ENCODE measurements around the gene MYO9A.
A peak's percentile ranks its signal among the peaks of the same experiment; 100 is the strongest.
"Not testable (repeated sequence)": the region's sequence is repeated elsewhere in the genome, so short reads cannot be mapped to it uniquely, and the experiment has no call there.

The MYO9A gene

GRCh38 chr15:72099155-72099554 lies 18.8 kb downstream of the MYO9A start:
- no peak for DNase-seq (ENCODE audit: insufficient read length, low spot score)
- FAIRE-seq, result no peak

DNA sequence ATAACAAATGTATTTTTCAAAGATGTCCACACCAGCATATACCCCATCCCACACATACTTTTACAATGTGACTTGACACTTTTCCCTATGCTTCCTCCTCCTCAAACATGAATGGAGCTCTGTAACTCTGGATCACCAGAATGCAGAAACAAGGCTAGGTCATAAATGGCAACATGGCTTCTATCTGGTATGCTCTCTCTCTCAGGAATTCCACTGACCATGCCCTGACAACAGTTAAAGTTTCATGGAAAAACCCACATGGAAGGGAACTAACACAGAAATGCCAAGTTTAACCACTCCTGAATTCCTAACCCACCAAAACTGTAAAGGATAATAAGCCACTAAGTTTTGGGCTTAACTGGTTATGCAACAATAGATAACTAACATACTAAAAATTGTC lies 19.9 kb downstream of the MYO9A start:
- DNase-seq (ENCODE audit: insufficient read length, low spot score) (no peak), FAIRE-seq (no peak)

- DNase-seq (ENCODE audit: insufficient read length, low spot score), result no peak
- FAIRE-seq, result no peak
Measured at GRCh38 chr15:72096796-72097195, 21.2 kb downstream of the MYO9A start.

DNA sequence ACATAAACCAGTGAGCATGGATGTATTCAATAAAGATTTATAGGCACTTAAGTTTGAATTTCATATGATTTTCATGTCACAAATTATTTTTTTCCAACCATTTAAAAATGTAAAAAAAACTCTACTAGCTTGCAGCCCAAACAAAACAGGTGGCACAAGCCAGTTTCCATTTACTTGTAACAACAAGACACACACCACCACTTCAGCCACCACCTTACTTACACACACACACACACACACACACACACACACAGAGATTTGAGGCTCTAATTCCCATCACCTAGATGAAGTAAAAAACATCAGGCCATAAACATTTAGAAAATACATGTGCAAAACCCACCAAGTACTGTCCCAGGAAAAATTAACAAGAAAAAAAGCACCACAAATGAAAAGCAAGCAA lies 25.3 kb downstream of the MYO9A start:
- DNase-seq (ENCODE audit: insufficient read length, low spot score) (no peak), FAIRE-seq (no peak)

- no peak for FAIRE-seq
Measured at GRCh38 chr15:72092006-72092405, 25.9 kb downstream of the MYO9A start.

GRCh38 chr15:72086920-72087648 lies 30.9 kb downstream of the MYO9A start:
- no peak for DNase-seq (ENCODE audit: insufficient read length, low spot score)
- FAIRE-seq, result no peak

More at GRCh38 chr15:72092006-72092405, 25.9 kb downstream of the MYO9A start:
- DNase-seq (ENCODE audit: insufficient read length, low spot score), result no peak

DNA sequence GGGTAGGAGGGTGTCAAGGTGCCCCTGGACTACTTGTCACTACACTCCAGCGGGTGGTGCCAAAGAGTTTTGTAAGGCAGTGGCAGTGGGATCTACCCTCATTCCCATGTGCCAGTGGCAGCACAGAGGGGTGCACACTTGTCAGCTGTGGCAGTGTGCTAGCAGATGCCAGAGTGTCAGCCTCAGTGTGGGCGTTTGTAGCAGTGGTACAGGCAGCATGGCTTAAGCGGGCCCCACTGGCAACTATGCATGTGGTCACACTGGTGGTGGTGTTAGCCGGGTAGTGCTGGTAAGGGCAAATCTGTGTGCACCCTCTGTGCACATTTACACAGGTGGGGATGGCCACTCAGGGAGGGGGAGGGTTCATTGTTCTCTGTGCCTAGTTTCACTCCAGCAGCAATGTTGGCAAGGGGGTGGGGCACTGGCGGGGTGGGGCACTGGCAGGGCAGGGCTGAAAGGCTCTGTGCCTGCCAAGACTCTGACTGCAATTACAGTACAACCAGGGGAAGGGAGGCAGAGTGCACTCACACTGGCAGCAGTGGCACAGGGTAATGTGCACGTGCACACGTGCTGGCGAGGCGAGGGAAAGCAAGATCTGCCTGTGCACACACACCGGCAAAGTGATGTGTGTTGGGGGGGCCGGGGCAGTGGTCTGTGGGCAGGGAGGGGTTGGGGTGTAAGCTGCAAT lies 31.8 kb downstream of the MYO9A start:
- DNase-seq (ENCODE audit: insufficient read length, low spot score), result no peak
- no peak for FAIRE-seq

DNA sequence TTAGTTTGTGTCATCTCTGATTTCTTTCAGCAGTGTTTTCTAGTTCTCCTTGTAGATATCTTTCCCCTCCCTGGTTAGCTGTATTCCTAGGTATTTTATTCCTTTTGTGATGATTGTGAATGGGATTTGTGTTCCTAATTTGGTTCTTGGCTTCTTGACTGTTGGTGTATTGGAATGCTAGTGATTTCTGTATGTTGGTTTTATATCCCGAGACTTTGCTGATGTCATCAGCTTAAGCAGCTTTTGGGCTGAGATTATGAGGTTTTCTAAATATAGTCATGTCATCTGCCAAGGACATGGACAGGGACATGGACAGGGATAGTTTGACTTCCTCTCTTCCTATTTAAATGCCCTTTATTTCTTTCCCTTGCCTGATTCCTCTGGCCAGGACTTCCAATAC lies 35.8 kb downstream of the MYO9A start:
- FAIRE-seq (no peak), DNase-seq (ENCODE audit: insufficient read length, low spot score) (no peak)

DNA sequence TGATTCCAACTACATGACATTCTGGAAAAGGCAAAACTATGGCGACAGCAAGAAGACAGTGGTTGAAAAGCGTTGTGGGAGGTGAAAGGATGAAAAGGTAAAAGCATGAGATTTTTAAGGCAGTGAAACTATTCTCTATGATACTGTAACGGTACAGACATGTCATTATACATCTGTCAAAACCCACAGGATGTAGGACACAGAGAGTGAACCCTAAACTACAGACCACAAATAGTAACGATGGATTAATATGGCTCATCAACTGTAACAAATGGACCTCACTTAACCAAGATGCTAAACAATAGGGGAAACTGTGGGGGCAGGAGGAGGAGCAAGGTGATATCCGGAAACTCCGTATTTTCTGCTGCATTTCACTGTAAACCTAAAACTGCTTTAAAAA lies 39.1 kb downstream of the MYO9A start:
- FAIRE-seq, result peak; percentile 77
- DNase-seq (ENCODE audit: insufficient read length, low spot score), result no peak

DNA sequence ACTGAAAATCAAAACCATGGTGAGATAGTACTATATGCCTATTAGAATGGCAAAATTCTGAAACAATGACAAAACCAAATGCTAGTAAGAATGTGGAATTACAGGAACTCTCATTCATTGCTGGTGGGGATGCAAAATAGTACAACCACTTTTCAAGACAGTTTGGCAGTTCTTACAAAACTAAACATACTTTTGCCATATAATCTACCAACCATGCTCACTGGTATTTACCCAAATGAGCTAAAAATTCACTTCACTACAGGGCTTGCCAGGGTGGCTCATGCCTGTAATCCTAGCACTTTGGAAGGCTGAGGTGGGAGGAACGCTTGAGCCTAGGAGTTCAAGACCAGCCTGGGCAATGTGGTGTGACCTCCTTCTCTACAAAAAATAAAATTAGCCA lies 40.0 kb downstream of the MYO9A start:
- FAIRE-seq (peak; percentile 83), DNase-seq (ENCODE audit: insufficient read length, low spot score) (no peak)

GRCh38 chr15:72074335-72075060 lies 43.5 kb downstream of the MYO9A start:
- no peak for FAIRE-seq
- no peak for DNase-seq (ENCODE audit: insufficient read length, low spot score)

DNA sequence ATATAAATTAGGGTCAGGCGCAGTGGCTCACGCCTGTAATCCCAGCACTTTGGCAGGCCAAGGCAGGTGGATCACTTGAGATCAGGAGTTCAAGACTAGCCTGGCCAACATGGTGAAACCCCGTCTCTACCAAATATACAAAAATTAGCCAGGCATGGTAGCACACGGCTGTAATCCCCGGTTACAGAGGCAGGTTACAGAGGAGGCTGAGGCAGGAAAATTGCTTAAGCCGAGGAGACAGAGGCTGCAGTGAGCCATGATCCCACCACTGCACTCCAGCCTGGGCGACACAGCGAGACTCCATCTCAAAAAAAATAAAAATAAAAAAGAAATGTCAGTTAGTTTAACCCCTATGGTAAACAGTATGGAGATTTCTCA lies 46.5 kb downstream of the MYO9A start:
- DNase-seq (ENCODE audit: insufficient read length, low spot score); FAIRE-seq: not testable (repeated sequence)

DNA sequence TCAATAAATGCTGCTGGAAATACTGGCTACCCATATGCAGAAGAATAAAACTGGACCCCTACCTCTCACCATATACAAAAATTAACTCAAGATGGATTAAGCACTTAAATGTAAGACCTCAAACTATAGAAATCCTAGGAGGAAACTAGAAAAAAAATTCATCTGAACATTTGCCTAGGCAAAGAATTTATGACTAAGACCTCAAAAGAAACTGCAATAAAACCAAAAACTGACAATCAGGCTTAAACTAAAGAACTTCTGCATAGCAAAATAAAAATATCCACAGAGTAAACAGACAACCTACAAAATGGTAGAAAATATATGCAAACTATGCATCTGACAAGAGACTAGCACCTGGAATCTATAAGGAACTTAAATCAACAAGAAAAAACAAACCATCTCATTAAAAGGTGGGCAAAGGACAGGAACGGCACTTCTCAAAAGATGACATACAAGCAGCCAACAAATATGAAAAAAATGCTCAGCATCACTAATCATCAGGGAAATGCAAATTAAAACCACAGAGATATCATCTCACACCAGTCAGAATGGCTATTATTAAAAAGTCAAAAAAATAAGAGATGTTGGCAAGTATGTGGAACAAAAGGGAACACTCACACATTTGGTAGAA lies 47.0 kb downstream of the MYO9A start:
- no peak for FAIRE-seq

DNA sequence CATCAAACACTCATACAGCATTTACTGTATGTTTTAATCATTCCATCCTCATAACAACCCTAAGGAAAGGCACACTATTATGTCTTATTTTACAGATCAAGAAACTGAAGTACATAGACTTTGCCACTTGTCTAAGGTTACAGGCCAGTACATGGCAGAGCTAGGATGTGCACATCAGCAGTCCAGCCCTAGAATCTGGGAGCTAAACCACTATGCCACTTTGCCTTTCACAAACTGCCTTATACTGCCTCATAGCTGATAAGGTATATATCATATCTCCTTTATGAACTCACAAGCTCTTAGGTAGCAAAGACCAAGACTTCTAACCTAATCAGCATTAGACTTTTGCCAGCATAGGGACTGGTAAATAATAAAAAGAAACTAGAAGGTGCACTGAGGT lies 49.1 kb downstream of the MYO9A start:
- DNase-seq (ENCODE audit: insufficient read length, low spot score) (no peak), FAIRE-seq (no peak)

More for the DNA sequence above, 47.0 kb downstream of the MYO9A start:
- no peak for DNase-seq (ENCODE audit: insufficient read length, low spot score)

GRCh38 chr15:72065801-72066200 lies 52.1 kb downstream of the MYO9A start:
- DNase-seq (ENCODE audit: insufficient read length, low spot score) (no peak), FAIRE-seq (no peak)

DNA sequence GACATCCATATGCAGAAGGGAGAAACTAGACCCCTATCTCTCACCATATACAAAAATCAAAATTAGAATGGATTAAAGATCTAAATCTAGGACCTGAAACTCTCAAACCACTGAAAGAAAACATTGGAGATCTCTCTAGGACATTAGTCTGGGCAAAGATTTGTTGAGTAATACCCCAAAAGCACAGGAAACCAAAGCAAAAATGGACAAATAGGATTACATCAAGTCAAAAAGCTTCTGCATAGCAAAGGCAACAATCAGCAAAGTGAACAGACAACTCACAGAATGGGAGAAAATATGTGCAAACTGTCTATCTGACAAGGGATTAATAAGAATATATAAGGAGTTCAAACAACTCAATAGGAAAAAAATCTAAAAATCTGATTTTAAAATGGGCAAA lies 54.8 kb downstream of the MYO9A start:
- no peak for DNase-seq (ENCODE audit: insufficient read length, low spot score)
- FAIRE-seq, result no peak

DNA sequence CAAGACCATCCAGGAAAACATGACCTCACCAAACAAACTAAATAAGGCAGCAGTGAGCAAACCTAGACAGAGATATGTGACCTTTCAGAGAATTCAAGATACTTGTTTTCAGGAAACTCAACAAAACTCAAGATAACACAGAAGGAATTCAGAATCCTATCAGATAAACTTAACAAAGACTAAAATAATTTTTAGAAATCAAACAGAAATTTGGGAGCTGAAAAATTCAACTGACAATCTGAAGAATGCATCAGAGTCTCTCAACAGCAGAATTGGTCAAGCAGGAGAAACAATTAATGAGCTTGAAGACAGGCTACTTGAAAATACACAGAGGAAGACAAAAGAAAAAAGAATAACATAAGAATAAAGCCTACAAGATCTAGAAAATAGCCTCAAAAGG lies 55.6 kb downstream of the MYO9A start:
- DNase-seq (ENCODE audit: insufficient read length, low spot score), result no peak
- no peak for FAIRE-seq

- DNase-seq (ENCODE audit: insufficient read length, low spot score) (no peak), FAIRE-seq (no peak)
Measured at GRCh38 chr15:72060687-72061250, 57.2 kb downstream of the MYO9A start.

GRCh38 chr15:72058585-72058984 lies 59.4 kb downstream of the MYO9A start:
- no peak for DNase-seq (ENCODE audit: insufficient read length, low spot score)
- FAIRE-seq, result no peak

DNA sequence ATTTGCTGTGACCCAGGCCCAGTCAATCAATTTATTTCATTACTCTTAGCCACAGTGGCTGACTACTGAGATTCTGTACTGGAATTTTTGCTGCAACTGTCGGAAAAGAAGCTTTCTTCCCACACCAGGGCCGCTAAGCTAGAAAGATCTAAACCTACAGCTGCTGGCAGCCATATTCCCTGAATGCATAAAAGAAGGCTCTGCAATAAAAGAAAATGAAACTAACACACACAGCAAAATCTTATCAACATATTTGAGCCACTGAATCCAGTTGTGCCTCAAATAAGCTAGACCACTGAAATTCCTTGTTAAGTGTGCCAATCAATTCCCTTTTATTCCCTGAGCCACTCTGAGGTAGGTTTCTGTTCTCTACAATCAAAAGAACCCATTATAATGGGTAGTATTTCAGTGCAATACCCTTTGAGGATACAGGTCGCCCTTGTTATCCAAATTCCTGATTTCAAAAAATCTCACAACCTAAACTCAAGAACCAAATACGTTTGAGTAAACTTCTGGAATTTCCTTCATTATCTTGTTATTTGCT lies 60.3 kb downstream of the MYO9A start:
- DNase-seq (ENCODE audit: insufficient read length, low spot score), result no peak

GRCh38 chr15:72056217-72056616 lies 61.7 kb downstream of the MYO9A start:
- FAIRE-seq, result not testable (repeated sequence)

More for the DNA sequence above, 60.3 kb downstream of the MYO9A start:
- no peak for FAIRE-seq

More at GRCh38 chr15:72056217-72056616, 61.7 kb downstream of the MYO9A start:
- not testable (repeated sequence) for DNase-seq (ENCODE audit: insufficient read length, low spot score)
